LNCaP clone FGC (cell line): ENCODE results near the gene GLRA3.

Source experiments
- DNase-seq: peaks from one replicate; pipeline ENCODE4 v3.0.0-alpha.2; 2011; ENCODE audit warnings: low read depth
- H3K4me3 ChIP-seq: 2 replicates; pipeline ENCODE4 v1.5.1; 2011; ENCODE audit warnings: mild to moderate bottlenecking, low read depth, low read length, control low read depth
- TF ChIP-seq, protein P1 (sequence below): IDR thresholded peaks from 2 replicates; pipeline ENCODE4 v1.5.1; 2012; ENCODE audit warnings: mild to moderate bottlenecking; ENCODE audit not compliant: control insufficient read depth, insufficient read depth; ENCODE audit errors: extremely low read depth

The GLRA3 gene

DNA sequence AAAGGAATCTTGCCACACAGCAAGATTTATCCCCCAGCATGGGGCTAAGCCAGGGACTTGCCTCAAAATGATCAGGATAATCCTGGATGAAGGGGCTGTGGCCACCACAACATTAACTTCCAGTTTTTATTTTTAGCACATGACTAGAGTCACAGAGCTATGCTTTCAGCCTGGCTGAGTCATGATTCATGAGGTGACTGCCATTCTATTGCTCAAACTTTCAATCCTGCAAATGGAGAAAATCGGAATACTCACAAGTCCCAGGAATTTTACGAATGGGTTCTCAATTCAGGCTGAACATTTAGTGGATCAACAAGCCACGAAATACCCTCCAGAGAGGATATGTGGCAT is 236.1 kb downstream of the GLRA3 start:
- no peak overlapping the region for H3K4me3 ChIP-seq
- DNase-seq, result no peak
- TF ChIP-seq, protein P1, sequence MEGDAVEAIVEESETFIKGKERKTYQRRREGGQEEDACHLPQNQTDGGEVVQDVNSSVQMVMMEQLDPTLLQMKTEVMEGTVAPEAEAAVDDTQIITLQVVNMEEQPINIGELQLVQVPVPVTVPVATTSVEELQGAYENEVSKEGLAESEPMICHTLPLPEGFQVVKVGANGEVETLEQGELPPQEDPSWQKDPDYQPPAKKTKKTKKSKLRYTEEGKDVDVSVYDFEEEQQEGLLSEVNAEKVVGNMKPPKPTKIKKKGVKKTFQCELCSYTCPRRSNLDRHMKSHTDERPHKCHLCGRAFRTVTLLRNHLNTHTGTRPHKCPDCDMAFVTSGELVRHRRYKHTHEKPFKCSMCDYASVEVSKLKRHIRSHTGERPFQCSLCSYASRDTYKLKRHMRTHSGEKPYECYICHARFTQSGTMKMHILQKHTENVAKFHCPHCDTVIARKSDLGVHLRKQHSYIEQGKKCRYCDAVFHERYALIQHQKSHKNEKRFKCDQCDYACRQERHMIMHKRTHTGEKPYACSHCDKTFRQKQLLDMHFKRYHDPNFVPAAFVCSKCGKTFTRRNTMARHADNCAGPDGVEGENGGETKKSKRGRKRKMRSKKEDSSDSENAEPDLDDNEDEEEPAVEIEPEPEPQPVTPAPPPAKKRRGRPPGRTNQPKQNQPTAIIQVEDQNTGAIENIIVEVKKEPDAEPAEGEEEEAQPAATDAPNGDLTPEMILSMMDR, result no peak

DNA sequence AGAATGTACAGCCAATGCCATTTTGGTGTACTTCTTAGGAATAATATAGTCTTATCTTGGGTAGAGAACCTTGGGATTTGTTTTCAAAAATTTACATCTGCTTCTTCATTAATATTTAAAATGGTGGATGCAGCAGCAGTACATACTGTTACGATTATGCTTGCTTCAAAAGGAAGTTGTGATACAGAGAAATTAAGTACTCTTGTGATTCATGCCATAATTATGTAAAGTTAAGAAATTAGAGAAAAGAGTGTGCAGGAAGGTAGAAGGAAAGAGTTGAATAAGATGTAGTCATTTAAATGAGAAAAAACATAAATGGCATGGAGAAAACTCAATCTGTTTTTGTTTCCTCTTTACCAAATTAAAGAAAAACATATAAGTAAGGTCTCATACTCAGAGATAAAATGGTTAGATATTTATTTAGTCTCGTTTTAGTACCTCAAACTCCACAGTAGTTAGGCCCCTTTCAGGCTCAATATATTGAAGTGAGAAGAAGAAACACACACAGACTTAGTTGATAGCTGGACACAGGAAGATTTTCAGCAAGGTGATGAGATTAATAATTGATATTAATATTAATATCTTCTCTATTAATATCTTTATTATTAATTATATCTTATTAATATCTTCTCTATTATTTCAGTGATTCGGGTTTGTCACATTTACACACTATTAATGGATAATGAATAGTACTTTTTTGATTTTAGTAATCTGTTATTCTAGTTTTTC is 236.6 kb downstream of the GLRA3 start:
- H3K4me3 ChIP-seq, result no peak overlapping the region
- TF ChIP-seq, protein P1, result no peak
- DNase-seq, result no peak

DNA sequence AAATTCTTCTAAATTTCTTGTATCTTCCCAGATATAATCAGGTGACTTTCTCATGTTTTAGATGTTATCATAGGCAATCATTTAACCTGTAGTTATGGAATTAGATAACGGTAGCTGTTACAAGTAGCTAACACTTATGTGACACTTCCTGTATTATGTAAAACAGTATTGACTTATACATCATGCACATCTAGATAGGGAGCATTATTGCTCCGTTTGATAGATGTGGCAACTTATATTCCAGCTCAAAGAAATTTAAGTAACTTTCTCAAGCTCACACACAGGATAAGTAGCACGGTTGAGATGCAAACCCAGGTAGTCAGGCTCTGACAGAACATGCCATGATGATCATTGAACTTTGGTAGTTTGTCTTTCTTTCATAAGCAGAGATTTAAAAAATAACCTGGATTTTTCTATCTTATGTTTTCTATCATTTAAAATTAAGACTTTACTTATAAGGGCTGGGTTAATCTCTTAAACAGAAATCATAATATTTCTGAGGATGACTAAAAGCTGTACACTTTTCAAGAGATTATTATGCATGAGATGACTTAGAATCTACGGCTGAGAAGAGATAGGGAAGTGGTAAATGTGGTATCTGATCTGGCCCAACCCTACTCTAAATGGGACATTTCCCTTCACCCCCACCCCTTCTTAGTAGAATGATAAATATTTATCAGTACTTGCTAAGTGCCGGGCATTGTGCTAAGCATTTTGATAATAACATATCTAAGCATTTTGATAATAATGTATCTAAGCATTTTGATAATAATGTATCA is 237.6 kb downstream of the GLRA3 start:
- TF ChIP-seq, protein P1, result no peak
- DNase-seq, result no peak
- H3K4me3 ChIP-seq, result no peak overlapping the region

DNA sequence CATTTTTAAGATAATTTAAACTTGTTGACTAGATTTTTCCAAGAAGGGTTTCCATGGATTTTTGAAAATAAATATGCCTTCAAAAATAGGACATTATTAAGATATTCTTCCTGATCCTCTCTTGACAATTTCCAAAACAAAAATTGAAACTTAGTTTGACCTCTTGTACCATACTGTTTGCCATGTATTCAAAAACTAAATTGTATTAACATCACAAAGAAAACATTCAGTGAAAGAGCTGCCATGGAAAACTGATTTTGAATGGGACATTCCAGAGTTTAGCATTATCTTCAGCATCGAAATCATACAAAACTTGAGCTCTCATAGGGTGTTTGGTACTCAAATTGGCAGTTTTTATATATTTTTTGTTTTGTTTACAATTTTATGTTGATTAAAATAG is 238.7 kb downstream of the GLRA3 start:
- no peak for DNase-seq
- TF ChIP-seq, protein P1, result no peak
- H3K4me3 ChIP-seq, result no peak overlapping the region
